RKO (cell line): ENCODE measurements around the gene HTR1D.

Experiments
- DNase-seq: peaks from one replicate; pipeline ENCODE4 v3.0.0-alpha.2; 2016; ENCODE audit warnings: low spot score

Gene HTR1D

DNA sequence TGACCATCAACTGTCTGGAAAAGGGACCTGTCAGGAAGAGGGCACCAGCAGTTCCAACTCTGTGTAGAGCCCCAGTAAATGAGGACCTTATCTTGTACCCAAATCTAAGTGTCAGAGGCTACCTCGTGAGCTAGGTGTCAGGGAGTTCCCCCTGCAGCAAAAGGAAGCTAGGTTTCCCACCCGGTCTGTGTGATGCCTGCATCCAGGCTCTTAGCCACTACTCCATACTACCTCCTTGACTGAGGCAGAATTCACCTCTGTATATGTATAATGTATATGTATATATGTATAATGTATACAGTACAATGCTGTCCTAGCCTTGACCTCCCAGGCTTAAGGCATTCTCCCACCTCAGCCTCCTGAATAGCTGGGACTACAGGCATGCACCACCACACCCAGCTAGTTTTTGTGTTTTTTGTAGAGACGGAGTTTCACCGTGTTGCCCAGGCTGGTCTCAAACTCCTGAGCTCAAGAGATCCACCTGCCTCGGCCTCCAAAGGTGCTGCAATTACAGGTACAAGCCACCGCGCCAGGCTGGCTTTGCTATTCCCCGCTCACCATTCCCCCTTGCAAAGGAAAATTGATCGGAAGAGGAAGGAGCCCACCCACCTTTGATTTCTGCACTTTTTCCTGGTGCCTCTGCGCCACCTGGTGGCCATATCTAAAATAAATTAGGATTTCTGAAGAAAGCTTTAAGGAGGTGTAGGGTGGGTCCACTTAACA lies 32.9 kb downstream of the HTR1D start:
- peak; percentile 60 for DNase-seq

DNA sequence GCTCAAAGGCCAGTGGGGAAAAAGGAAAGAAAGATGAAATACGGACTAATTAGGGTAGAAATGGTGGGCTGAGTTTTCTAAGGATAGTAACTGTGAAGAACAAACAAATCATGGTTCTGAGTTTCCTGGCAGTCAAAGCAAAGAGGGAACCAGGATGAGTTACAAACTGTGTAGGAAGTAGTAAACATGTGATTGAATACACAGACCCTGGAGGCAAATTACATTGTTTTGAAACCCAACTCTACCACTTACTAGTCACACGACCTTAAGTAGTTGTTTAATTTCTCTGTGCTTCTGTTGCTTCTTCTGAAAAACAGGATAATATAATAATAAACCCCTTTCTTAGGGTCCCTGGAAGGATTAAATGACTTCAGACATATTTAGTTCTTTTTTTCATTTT lies 37.4 kb downstream of the HTR1D start:
- DNase-seq, result no peak

- peak; percentile 26 for DNase-seq
Observed at GRCh38 chr1:23178950-23179349, 38.4 kb downstream of the HTR1D start.

DNA sequence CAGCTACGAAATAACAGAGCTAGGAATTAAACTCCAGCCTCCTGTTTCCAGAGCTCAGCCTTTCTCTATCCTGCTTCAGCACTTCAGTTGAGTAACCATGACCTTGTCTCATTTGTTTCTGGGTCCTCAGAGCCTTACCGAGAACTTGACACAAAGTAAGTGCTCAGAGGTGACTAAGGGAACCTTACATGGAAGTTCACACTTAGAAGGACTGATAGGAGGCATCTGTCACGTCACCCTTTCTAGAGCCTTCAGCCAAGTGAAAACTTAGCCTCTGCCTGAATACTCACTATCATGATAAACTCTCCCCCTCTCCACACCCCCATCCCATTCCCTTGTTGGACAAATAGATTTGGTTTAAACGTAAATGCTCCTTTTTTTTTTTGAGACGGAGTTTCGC lies 38.9 kb downstream of the HTR1D start:
- peak; percentile 18 for DNase-seq

DNA sequence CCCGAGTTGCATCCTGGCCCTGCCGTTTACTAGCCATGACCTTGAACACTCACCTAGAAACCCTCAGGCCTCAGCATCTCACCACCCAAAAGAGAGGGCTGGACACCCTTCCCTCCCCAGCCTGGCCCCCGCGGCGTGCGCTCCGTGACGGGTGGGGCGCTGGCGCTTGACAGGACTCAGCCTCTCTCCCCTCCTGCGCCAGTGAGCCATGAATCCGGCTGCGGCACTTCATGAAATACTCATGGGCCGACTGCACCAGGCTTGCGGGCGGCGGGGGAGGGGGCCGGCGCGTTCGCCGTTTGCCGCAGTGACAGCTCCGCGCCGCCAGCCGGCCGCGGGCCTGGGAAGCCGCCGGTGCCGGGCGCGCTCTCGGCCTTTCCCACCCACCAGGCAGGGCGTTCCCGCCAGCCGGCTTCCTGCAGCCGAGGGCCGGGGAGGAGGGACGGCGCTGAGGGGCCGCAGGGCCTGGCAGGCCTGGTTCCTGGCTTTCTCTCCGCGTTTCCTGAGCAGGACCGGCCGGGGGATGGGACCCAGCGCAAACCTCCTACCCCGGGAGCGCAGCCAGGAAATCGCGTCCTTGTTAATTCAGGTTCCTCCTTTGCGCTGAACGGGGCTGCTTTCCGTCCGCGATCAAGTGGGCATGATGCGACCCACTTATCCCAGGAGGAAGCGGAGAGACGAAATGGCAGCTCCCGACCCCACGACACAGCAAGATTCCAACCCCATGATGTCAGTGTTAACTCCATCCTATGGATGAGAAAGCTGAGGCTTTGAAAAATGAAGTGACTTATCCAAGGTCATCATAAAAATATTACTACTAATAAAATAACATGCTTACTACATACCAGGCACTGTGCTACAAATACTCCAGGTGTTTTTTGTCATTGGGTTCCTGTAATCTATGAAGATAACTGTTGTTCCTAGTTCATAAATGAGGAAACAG lies 39.6 kb downstream of the HTR1D start:
- peak; percentile 55 for DNase-seq

GRCh38 chr1:23177031-23177430 lies 40.3 kb downstream of the HTR1D start:
- DNase-seq, result no peak

GRCh38 chr1:23174426-23175110 lies 42.7 kb downstream of the HTR1D start:
- DNase-seq, result no peak

DNA sequence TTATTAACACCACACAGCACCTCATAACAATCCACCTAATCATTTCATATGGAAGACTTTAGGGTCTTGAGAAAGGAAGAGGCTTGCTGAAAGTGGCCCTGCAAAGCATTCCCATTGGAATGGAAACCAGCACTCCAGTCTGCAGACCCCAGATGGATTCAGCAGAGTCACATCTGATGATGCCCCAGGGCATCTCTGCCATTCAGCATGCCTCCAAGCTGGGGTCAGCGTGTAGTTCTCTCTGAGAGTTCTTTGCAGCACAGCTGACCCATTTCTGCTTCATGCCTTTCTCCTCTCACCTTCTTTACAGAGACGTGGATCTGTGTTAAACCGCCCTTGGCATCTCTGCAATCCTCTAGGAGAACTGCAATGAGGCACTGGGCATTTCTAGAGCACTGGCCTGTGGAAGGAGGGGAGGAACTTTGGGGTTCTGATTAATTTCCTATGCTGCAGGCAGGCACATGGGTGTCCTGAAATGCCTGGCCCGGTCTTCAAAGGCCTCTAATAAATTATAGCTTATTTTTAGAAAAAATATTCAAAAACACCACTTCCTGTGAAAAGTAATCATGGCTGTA lies 46.0 kb downstream of the HTR1D start:
- no peak for DNase-seq

- no peak for DNase-seq
Observed at GRCh38 chr1:23169727-23170335, 47.5 kb downstream of the HTR1D start.

- no peak for DNase-seq
Observed at GRCh38 chr1:23169195-23169575, 48.1 kb downstream of the HTR1D start.

GRCh38 chr1:23168445-23169194 lies 48.7 kb downstream of the HTR1D start, which contains the start of gene LUZP1:
LUZP1 (minus strand) TSS chr1:23168856.
- peak; percentile 79 for DNase-seq

- peak; percentile 51 for DNase-seq
Observed at GRCh38 chr1:23168079-23168444, 49.2 kb downstream of the HTR1D start.

- DNase-seq, result peak; percentile 40
Observed at GRCh38 chr1:23167353-23168078, 49.8 kb downstream of the HTR1D start.

GRCh38 chr1:23166854-23167253 lies 50.4 kb downstream of the HTR1D start:
- DNase-seq, result no peak

DNA sequence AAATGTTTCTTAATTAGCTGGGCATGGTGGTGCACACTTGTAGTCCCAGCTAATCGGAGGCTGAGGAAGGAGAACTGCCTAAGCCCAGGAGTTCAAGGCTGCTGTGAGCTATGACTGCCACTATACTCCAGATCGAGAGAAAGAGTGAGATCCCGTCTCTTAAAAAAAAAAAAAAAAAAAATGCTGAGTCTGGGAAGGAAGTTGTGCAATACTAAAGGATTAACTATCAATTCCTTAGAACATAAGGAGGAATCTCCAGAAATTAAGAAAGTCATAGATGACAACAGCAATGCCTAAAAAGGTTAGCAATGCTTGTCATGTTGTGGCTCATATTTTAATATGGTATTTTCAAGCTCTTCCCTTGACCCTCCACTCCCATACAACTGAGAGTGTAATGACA lies 53.9 kb downstream of the HTR1D start:
- DNase-seq, result no peak

DNA sequence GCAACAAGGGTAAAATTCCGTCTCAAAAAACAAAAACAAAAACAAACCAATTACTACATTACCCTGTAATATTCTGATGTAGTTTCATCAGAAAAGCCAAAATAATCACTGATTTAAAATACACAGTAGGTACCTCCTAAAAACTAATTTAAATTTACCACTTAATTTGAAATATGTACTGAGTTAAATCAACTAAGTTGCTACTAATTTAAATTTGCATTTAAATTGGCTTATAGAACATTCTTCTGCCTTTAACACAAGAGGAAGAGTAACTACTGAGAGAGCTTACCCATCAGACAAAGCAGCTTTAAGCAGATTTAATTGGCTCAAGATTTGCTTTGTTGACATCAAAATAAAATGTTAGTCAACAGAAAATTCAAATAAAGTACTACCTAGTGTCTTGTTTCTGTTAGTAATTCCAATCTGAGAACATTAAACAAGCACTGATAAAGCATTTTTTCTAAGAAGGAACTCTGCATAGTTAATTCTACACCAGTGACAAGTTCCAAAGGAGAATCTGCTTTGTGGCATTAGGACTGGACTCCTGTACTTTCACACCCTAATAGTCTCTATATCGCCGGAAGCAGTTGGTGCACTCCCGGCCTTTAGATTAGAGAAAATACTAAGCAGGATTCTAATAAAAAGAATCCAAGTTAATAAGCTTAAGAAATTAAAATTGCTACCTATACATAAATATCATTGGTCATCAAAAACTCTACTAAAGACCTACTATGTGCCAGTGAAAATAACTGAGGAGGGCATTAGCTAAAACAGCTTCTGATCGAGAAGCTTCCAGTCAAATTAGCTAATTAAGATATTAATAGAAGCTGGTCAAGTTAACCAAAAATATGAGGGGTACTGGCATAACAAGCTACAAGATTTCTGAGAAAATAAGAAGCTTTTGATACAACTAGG lies 57.1 kb downstream of the HTR1D start:
- DNase-seq, result no peak

- no peak for DNase-seq
Observed at GRCh38 chr1:23156940-23157339, 60.4 kb downstream of the HTR1D start.

GRCh38 chr1:23152966-23153684 lies 64.2 kb downstream of the HTR1D start:
- DNase-seq, result no peak

GRCh38 chr1:23150742-23151141 lies 66.6 kb downstream of the HTR1D start:
- no peak for DNase-seq
